Measurements from ENCODE around the gene PHF20.
"Not testable (repeated sequence)": the region's sequence is repeated elsewhere in the genome, so short reads cannot be mapped to it uniquely, and the experiment has no call there.

The PHF20 gene

DNA sequence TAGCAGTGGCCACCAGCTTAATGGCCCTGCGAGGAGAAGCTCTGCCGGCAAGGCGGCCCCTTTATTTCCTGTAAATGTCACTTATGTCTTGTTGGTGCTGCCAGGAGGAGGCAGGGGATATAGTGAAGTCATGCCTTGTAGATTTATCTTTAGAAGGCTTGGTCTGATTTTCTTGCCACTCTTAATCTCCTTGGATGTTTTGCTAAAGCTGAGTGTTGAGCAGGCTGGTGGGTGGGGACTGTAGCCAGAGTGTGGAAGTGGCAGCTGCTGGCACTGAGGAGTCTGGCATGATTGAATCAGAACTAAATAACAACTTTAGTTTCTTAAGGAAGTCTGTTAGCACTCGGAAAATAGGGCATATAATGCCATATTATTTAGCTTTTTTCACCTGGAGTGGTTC lies 77.9 kb downstream of the PHF20 start:
- H3K36me3 ChIP-seq (replicated peaks in 1 of 2; ENCODE audit: control insufficient read depth in 2 of 2, insufficient read depth in 2 of 2, low read length in 2 of 2) = peaks cover 2 to 81% of the 10 kb centered on the region in 2 donors
- H3K4ac ChIP-seq (ENCODE audit: low read length) = no peak overlapping the region
- no CpG with 5 or more reads among the region's 4 CpGs for WGBS, 2 donors (ENCODE audit: extremely low coverage in 2 of 2, insufficient read length in 2 of 2, insufficient replicate concordance in 1 of 2)
- no peak overlapping the region for H2BK120ac ChIP-seq (ENCODE audit: low read depth, low read length)
- H2BK5ac ChIP-seq (ENCODE audit: low read length) = no peak overlapping the region
- H3K18ac ChIP-seq (ENCODE audit: low read length) = no peak overlapping the region
- H3K9ac ChIP-seq (ENCODE audit: low read depth, low read length, poor library complexity) = no peak overlapping the region
- H2BK12ac ChIP-seq (ENCODE audit: low read length) = no peak overlapping the region
- H3K4me3 ChIP-seq (ENCODE audit: low read length in 2 of 2) = no peak overlapping the region
- no peak for DNase-seq (ENCODE audit: low spot score)
- no peak overlapping the region for H2AFZ ChIP-seq (ENCODE audit: low read length)
- no peaks in the 10 kb centered on the region for H3K9me3 ChIP-seq (replicated peaks in 1 of 2; ENCODE audit: control insufficient read depth in 2 of 2, insufficient read depth in 1 of 2, low read depth in 1 of 2, low read length in 2 of 2)
- H4K8ac ChIP-seq (ENCODE audit: low read depth, low read length) = no peak overlapping the region
- H3K14ac ChIP-seq (ENCODE audit: low read length) = no peak overlapping the region
- H3K27me3 ChIP-seq (ENCODE audit: control insufficient read depth in 3 of 3, insufficient read depth in 3 of 3, low read depth in 1 of 3, low read length in 3 of 3) = no peaks in the 10 kb centered on the region
- no peaks in the 10 kb centered on the region for H3K4me1 ChIP-seq (ENCODE audit: control insufficient read depth in 2 of 2, insufficient read depth in 1 of 2, low read depth in 1 of 2, low read length in 2 of 2)
- no peak overlapping the region for H4K91ac ChIP-seq (ENCODE audit: low read depth, low read length, poor library complexity)
- H3K27ac ChIP-seq (replicated peaks; ENCODE audit: low read length) = no peak overlapping the region
- H2BK15ac ChIP-seq (ENCODE audit: low read length) = no peak overlapping the region
- no peaks in the 10 kb centered on the region for H3K79me1 ChIP-seq (ENCODE audit: low read depth, low read length)
- H2AK5ac ChIP-seq (ENCODE audit: low read depth, low read length) = no peak overlapping the region
- no peak overlapping the region for H3K23ac ChIP-seq (ENCODE audit: low read depth, low read length, poor library complexity)
- no peak overlapping the region for H3K4me2 ChIP-seq (ENCODE audit: insufficient read depth, low read length, poor library complexity, severe bottlenecking)

DNA sequence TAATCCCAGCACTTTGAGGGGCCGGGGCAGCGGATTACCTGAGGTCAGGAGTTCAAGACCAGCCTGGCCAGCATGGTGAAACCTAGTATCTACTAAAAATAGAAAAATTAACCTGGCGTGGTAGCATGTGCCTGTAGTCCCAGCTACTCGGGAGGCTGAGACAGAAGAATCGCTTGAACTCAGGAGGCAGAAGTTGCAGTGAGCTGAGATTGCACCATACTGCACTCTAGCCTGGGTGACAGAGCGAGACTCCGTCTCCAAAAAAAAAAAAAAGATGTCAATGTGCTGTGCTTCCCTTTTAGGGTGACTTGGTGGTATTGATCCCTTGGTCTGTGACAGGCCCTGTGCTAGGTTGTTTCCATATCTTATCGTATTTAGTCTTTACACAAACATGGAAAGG lies 79.8 kb downstream of the PHF20 start:
- not testable (repeated sequence) for H3K9ac ChIP-seq (ENCODE audit: low read depth, low read length, poor library complexity); H2BK5ac ChIP-seq (ENCODE audit: low read length); H3K4me1 ChIP-seq (ENCODE audit: control insufficient read depth in 2 of 2, insufficient read depth in 1 of 2, low read depth in 1 of 2, low read length in 2 of 2); H3K27me3 ChIP-seq (ENCODE audit: control insufficient read depth in 3 of 3, insufficient read depth in 3 of 3, low read depth in 1 of 3, low read length in 3 of 3); H4K8ac ChIP-seq (ENCODE audit: low read depth, low read length); H2BK12ac ChIP-seq (ENCODE audit: low read length); H3K27ac ChIP-seq (replicated peaks; ENCODE audit: low read length); DNase-seq (ENCODE audit: low spot score); H3K79me1 ChIP-seq (ENCODE audit: low read depth, low read length); H2AFZ ChIP-seq (ENCODE audit: low read length); H3K23ac ChIP-seq (ENCODE audit: low read depth, low read length, poor library complexity); H2BK15ac ChIP-seq (ENCODE audit: low read length); H4K91ac ChIP-seq (ENCODE audit: low read depth, low read length, poor library complexity); H2BK120ac ChIP-seq (ENCODE audit: low read depth, low read length); H3K4ac ChIP-seq (ENCODE audit: low read length); H3K9me3 ChIP-seq (replicated peaks in 1 of 2; ENCODE audit: control insufficient read depth in 2 of 2, insufficient read depth in 1 of 2, low read depth in 1 of 2, low read length in 2 of 2); H3K4me2 ChIP-seq (ENCODE audit: insufficient read depth, low read length, poor library complexity, severe bottlenecking); H3K18ac ChIP-seq (ENCODE audit: low read length); H3K4me3 ChIP-seq (ENCODE audit: low read length in 2 of 2); H3K14ac ChIP-seq (ENCODE audit: low read length); H2AK5ac ChIP-seq (ENCODE audit: low read depth, low read length)
- WGBS, 2 donors (ENCODE audit: extremely low coverage in 2 of 2, insufficient read length in 2 of 2, insufficient replicate concordance in 1 of 2) = no CpG with 5 or more reads among the region's 8 CpGs
- peaks cover 2 to 73% of the 10 kb centered on the region in 2 donors for H3K36me3 ChIP-seq (replicated peaks in 1 of 2; ENCODE audit: control insufficient read depth in 2 of 2, insufficient read depth in 2 of 2, low read length in 2 of 2)

DNA sequence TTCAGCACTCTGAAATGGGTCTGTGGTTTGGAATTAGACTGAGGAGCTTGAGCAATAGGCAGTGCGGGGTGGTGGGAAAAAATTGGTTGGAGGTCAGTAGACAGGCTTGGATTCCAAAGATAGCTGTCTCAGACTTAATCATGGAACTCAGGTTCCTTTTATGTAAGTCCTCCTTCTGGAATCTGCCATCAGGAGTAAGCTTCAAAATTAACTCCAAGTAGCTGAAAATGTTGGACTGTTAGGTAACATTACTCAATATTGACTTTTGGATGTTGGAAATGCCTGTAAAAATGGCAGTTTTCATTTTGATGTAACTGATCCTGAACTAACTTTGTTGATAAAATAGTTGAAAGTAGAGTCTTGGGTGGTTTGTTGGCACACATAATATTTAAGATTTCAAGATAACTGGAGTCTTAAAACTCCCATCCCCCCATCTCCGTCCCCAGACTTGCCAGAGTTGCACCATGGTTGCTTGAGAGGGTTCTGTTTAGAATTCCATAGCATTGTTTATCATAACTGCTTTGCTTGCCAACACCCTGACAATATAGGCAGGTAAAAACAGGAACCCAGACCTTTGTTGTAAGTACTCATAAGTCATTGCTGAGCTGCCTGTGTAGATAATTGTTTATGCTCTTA lies 83.0 kb downstream of the PHF20 start:
- H3K4me2 ChIP-seq (ENCODE audit: insufficient read depth, low read length, poor library complexity, severe bottlenecking) = no peak overlapping the region
- no peak overlapping the region for H2AK5ac ChIP-seq (ENCODE audit: low read depth, low read length)
- no peak overlapping the region for H3K18ac ChIP-seq (ENCODE audit: low read length)
- no peak overlapping the region for H3K9ac ChIP-seq (ENCODE audit: low read depth, low read length, poor library complexity)
- no peak overlapping the region for H2BK15ac ChIP-seq (ENCODE audit: low read length)
- WGBS, 2 donors (ENCODE audit: extremely low coverage in 2 of 2, insufficient read length in 2 of 2, insufficient replicate concordance in 1 of 2) = no CpG with 5 or more reads among the region's 2 CpGs
- no peak overlapping the region for H4K8ac ChIP-seq (ENCODE audit: low read depth, low read length)
- no peak overlapping the region for H2BK12ac ChIP-seq (ENCODE audit: low read length)
- peaks cover 0 to 3% of the 10 kb centered on the region in 2 donors for H3K4me1 ChIP-seq (ENCODE audit: control insufficient read depth in 2 of 2, insufficient read depth in 1 of 2, low read depth in 1 of 2, low read length in 2 of 2)
- no peak overlapping the region for H3K4ac ChIP-seq (ENCODE audit: low read length)
- no peaks in the 10 kb centered on the region for H3K9me3 ChIP-seq (replicated peaks in 1 of 2; ENCODE audit: control insufficient read depth in 2 of 2, insufficient read depth in 1 of 2, low read depth in 1 of 2, low read length in 2 of 2)
- no peaks in the 10 kb centered on the region for H3K79me1 ChIP-seq (ENCODE audit: low read depth, low read length)
- no peak overlapping the region for H3K27ac ChIP-seq (replicated peaks; ENCODE audit: low read length)
- H3K14ac ChIP-seq (ENCODE audit: low read length) = no peak overlapping the region
- H2BK5ac ChIP-seq (ENCODE audit: low read length) = no peak overlapping the region
- no peaks in the 10 kb centered on the region for H3K27me3 ChIP-seq (ENCODE audit: control insufficient read depth in 3 of 3, insufficient read depth in 3 of 3, low read depth in 1 of 3, low read length in 3 of 3)
- H3K23ac ChIP-seq (ENCODE audit: low read depth, low read length, poor library complexity) = no peak overlapping the region
- H3K36me3 ChIP-seq (replicated peaks in 1 of 2; ENCODE audit: control insufficient read depth in 2 of 2, insufficient read depth in 2 of 2, low read length in 2 of 2) = peaks cover 2 to 56% of the 10 kb centered on the region in 2 donors
- no peak overlapping the region for H4K91ac ChIP-seq (ENCODE audit: low read depth, low read length, poor library complexity)
- H2AFZ ChIP-seq (ENCODE audit: low read length) = no peak overlapping the region
- no peak overlapping the region for H3K4me3 ChIP-seq (ENCODE audit: low read length in 2 of 2)
- no peak overlapping the region for H2BK120ac ChIP-seq (ENCODE audit: low read depth, low read length)
- no peak for DNase-seq (ENCODE audit: low spot score)

DNA sequence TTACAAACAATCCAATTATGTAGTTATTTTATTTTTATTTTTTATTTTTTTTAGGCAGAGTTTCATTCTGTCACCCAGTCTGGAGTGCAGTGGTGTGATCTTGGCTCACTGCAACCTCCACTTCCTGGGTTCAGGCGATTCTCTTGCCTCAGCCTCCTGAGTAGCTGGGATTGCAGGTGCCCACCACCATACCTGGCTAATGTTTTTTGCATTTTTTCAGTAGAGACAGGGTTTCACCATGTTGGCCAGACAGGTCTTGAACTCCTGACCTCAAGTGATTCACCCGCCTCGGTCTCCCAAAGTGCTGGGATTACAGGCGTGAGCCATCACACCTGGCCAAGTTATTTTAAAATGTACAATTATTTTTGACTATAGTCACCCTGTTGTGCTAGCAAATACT lies 83.8 kb downstream of the PHF20 start:
- H2BK120ac ChIP-seq (ENCODE audit: low read depth, low read length); H3K79me1 ChIP-seq (ENCODE audit: low read depth, low read length); H3K18ac ChIP-seq (ENCODE audit: low read length); H3K27me3 ChIP-seq (ENCODE audit: control insufficient read depth in 3 of 3, insufficient read depth in 3 of 3, low read depth in 1 of 3, low read length in 3 of 3); H3K4me2 ChIP-seq (ENCODE audit: insufficient read depth, low read length, poor library complexity, severe bottlenecking); H2AFZ ChIP-seq (ENCODE audit: low read length); H2BK15ac ChIP-seq (ENCODE audit: low read length); H3K23ac ChIP-seq (ENCODE audit: low read depth, low read length, poor library complexity); H3K9me3 ChIP-seq (replicated peaks in 1 of 2; ENCODE audit: control insufficient read depth in 2 of 2, insufficient read depth in 1 of 2, low read depth in 1 of 2, low read length in 2 of 2); H4K91ac ChIP-seq (ENCODE audit: low read depth, low read length, poor library complexity); H3K9ac ChIP-seq (ENCODE audit: low read depth, low read length, poor library complexity); H3K4me3 ChIP-seq (ENCODE audit: low read length in 2 of 2); H2BK5ac ChIP-seq (ENCODE audit: low read length); H3K4me1 ChIP-seq (ENCODE audit: control insufficient read depth in 2 of 2, insufficient read depth in 1 of 2, low read depth in 1 of 2, low read length in 2 of 2); H3K4ac ChIP-seq (ENCODE audit: low read length); DNase-seq (ENCODE audit: low spot score); H2AK5ac ChIP-seq (ENCODE audit: low read depth, low read length); H4K8ac ChIP-seq (ENCODE audit: low read depth, low read length); H3K27ac ChIP-seq (replicated peaks; ENCODE audit: low read length); H2BK12ac ChIP-seq (ENCODE audit: low read length); H3K14ac ChIP-seq (ENCODE audit: low read length): not testable (repeated sequence)
- peaks cover 2 to 57% of the 10 kb centered on the region in 2 donors for H3K36me3 ChIP-seq (replicated peaks in 1 of 2; ENCODE audit: control insufficient read depth in 2 of 2, insufficient read depth in 2 of 2, low read length in 2 of 2)
- WGBS, 2 donors (ENCODE audit: extremely low coverage in 2 of 2, insufficient read length in 2 of 2, insufficient replicate concordance in 1 of 2) = no CpG with 5 or more reads among the region's 4 CpGs

Data from neuronal stem cell (in vitro differentiated cells).